GM04503 (cell line): Measurements from ENCODE around the gene FAM13C.
"Not testable (repeated sequence)": the region's sequence is repeated elsewhere in the genome, so short reads cannot be mapped to it uniquely, and the experiment has no call there.

ENCODE experiments used
- DNase-seq: peaks from one replicate; pipeline ENCODE4 v3.0.0-alpha.2; 2012; ENCODE audit warnings: low read depth

FAM13C gene

GRCh38 chr10:59234194-59234593, 128.2 kb downstream of the FAM13C start:
- no peak for DNase-seq

- DNase-seq: no peak
These were observed 132.9 kb downstream of the FAM13C start for GRCh38 chr10:59229441-59229840.

- no peak for DNase-seq
These were observed 135.1 kb downstream of the FAM13C start for GRCh38 chr10:59227136-59227673.

- DNase-seq: no peak
These were observed 137.1 kb downstream of the FAM13C start for GRCh38 chr10:59225211-59225610.

- DNase-seq: not testable (repeated sequence)
These were observed 138.8 kb downstream of the FAM13C start for GRCh38 chr10:59223597-59223996.

- no peak for DNase-seq
These were observed 139.6 kb downstream of the FAM13C start for GRCh38 chr10:59222788-59223187.

- no peak for DNase-seq
These were observed 146.0 kb downstream of the FAM13C start for GRCh38 chr10:59216178-59216869.

GRCh38 chr10:59214160-59214559, 148.2 kb downstream of the FAM13C start:
- no peak for DNase-seq

GRCh38 chr10:59212301-59212798, 150.0 kb downstream of the FAM13C start:
- DNase-seq: no peak

- DNase-seq: no peak
These were observed 156.1 kb downstream of the FAM13C start for GRCh38 chr10:59206204-59206720.
